ENCODE results near the gene CDH23.

- TF ChIP-seq, protein P1, sequence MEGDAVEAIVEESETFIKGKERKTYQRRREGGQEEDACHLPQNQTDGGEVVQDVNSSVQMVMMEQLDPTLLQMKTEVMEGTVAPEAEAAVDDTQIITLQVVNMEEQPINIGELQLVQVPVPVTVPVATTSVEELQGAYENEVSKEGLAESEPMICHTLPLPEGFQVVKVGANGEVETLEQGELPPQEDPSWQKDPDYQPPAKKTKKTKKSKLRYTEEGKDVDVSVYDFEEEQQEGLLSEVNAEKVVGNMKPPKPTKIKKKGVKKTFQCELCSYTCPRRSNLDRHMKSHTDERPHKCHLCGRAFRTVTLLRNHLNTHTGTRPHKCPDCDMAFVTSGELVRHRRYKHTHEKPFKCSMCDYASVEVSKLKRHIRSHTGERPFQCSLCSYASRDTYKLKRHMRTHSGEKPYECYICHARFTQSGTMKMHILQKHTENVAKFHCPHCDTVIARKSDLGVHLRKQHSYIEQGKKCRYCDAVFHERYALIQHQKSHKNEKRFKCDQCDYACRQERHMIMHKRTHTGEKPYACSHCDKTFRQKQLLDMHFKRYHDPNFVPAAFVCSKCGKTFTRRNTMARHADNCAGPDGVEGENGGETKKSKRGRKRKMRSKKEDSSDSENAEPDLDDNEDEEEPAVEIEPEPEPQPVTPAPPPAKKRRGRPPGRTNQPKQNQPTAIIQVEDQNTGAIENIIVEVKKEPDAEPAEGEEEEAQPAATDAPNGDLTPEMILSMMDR (IDR thresholded peaks at IDR 0.05): no peak
- TF ChIP-seq POLR2AphosphoS5 (IDR thresholded peaks at IDR 0.05; ENCODE audit: insufficient read depth in 1 of 2, low read depth in 1 of 2) (no peak), POLR2A (IDR thresholded peaks at IDR 0.05) (no peak)
These were observed 45.6 kb upstream of the CDH23 start for GRCh38 chr10:71351087-71351486.

All from vagina (tissue), 2 donors.